Vagina (tissue), 2 donors: ENCODE results near the gene ERC2. TPM values are rescaled to one million over a fixed set of nuclear protein-coding genes. Genes with fewer than 3 reads are reported as not detected.

Source experiments
- DNase-seq, 2 donors: peaks; one replicate each; pipeline ENCODE4 v3.0.0-alpha.2; 2017; ENCODE audit errors: extremely low spot score in 2 of 2
- H3K27ac ChIP-seq: fragments of 200-600 bp; sonication (generic); one replicate; pipeline ENCODE4 v1.5.1; 2019
- H3K27me3 ChIP-seq: fragments of 200-600 bp; sonication (generic); one replicate; pipeline ENCODE4 v1.5.1; 2019
- H3K36me3 ChIP-seq, 2 donors: fragments of 200-600 bp; sonication (generic); one replicate each; pipeline ENCODE4 v1.5.1; 2017 to 2019
- H3K4me1 ChIP-seq: fragments of 200-600 bp; sonication (generic); one replicate; pipeline ENCODE4 v1.5.1; 2019
- H3K4me3 ChIP-seq, 2 donors: fragments of 200-600 bp; sonication (generic); 1 replicate in 1 of 2; 2 replicates in 1 of 2; pipeline ENCODE4 v1.5.1; 2016 to 2019
- H3K9me3 ChIP-seq: fragments of 200-600 bp; sonication (generic); one replicate; pipeline ENCODE4 v1.5.1; 2019
- POLR2A ChIP-seq, 2 donors: fragments of 450-650 bp; IDR thresholded peaks; one replicate each; pipeline ENCODE4 v1.6.1; 2017; ENCODE audit warnings: antibody characterized with exemption in 2 of 2, mild to moderate bottlenecking in 2 of 2, moderate library complexity in 2 of 2
- POLR2AphosphoS5 ChIP-seq, 2 donors: sonication (generic); formaldehyde crosslinking; IDR thresholded peaks; one replicate each; pipeline ENCODE4 v1.9.0; 2017; ENCODE audit warnings: antibody characterized with exemption in 2 of 2, mild to moderate bottlenecking in 2 of 2, low read depth in 1 of 2; ENCODE audit not compliant: insufficient read depth in 1 of 2
- intact Hi-C: fragments of 100-400 bp; cut with DNase I; formaldehyde crosslinking; loops from one replicate; pipeline ENCODE4 v1.15.1; 2023
- total RNA-seq: library from RNA; depleted of rRNA; stranded (reverse); fragments of >200 nt; gene quantifications from one replicate; pipeline ENCODE4 v1.2.3, GENCODE V29; 2016
- TF ChIP-seq, protein P1 (sequence below), 3 experiments: fragments of 450-650 bp in 2 of 3; fragments of 200-600 bp in 1 of 3; sonication (generic) in 1 of 3; IDR thresholded peaks; one replicate each; pipeline ENCODE4 v1.5.1; 2017 to 2019; ENCODE audit warnings: antibody characterized with exemption in 3 of 3, mild to moderate bottlenecking in 2 of 3, moderate library complexity in 2 of 3

ERC2 gene
- total RNA-seq, 1 donor from 2014 or later: 1.2 TPM

DNA sequence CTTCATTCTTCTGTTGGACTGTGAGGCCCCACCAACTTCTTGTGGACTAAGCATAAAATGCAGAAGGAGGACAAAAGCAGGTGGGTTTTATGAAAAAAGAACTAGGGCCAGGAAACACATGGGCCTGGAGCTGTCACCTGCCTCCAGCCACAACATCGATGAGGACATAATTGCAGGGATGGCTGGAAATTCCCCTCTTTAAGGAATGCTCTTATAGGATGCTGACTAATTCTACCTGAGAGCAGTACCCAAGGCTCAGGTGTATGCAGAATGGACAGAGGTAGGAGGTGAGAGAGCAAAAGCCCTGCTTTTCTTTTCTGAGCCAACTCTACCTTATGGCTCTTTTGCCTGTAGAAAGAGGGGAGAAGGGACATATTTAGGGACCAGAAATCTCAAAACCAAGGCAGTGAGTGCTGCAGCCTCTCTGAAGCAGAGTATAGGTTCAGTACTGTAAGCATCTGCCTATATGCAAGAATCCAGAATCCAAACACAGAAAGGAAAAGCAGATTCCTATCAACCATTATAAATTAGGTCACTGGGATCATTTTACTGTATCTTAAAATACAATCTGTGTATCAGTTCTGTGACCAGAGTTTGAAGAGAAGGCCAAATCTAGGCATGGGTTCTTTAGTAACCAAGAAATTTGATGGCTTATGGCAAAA is 775.8 kb downstream of the ERC2 start:
- no peak for DNase-seq
- Histone ChIP-seq H3K36me3 (no peaks in the 10 kb centered on the region), H3K4me1 (no peaks in the 10 kb centered on the region), H3K27me3 (no peaks in the 10 kb centered on the region), H3K9me3 (no peaks in the 10 kb centered on the region), H3K4me3 (no peak overlapping the region), H3K27ac (no peak overlapping the region)
- intact Hi-C loops: no loop called here
- TF ChIP-seq, protein P1, sequence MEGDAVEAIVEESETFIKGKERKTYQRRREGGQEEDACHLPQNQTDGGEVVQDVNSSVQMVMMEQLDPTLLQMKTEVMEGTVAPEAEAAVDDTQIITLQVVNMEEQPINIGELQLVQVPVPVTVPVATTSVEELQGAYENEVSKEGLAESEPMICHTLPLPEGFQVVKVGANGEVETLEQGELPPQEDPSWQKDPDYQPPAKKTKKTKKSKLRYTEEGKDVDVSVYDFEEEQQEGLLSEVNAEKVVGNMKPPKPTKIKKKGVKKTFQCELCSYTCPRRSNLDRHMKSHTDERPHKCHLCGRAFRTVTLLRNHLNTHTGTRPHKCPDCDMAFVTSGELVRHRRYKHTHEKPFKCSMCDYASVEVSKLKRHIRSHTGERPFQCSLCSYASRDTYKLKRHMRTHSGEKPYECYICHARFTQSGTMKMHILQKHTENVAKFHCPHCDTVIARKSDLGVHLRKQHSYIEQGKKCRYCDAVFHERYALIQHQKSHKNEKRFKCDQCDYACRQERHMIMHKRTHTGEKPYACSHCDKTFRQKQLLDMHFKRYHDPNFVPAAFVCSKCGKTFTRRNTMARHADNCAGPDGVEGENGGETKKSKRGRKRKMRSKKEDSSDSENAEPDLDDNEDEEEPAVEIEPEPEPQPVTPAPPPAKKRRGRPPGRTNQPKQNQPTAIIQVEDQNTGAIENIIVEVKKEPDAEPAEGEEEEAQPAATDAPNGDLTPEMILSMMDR (IDR thresholded peaks at IDR 0.05): no peak
- TF ChIP-seq POLR2A (IDR thresholded peaks at IDR 0.05): no peak
- TF ChIP-seq POLR2AphosphoS5 (IDR thresholded peaks at IDR 0.05; ENCODE audit: insufficient read depth in 1 of 2, low read depth in 1 of 2): no peak

DNA sequence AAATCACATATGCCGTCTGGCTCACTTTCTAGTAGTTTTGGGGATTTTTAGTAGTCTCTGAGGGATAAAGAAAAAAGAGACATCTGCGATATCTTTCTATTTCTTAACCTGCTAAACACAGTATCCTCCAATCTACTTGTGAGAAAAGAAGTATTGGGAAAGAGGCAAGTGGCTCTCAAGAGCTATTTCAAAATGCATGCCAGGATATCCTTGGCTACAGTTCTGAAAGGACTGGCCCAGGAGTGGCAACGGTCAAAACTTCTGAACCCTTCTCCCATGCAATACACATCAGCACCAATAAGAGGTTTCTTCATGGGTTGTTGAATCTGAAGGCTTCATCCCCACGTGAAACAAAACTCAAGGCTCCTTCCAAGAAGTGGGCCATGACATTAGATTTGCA is 777.1 kb downstream of the ERC2 start:
- Histone ChIP-seq H3K36me3 (no peaks in the 10 kb centered on the region), H3K27me3 (no peaks in the 10 kb centered on the region), H3K4me3 (no peak overlapping the region), H3K27ac (no peak overlapping the region), H3K4me1 (no peaks in the 10 kb centered on the region), H3K9me3 (no peaks in the 10 kb centered on the region)
- TF ChIP-seq POLR2A (IDR thresholded peaks at IDR 0.05) (no peak), POLR2AphosphoS5 (IDR thresholded peaks at IDR 0.05; ENCODE audit: insufficient read depth in 1 of 2, low read depth in 1 of 2) (no peak)
- TF ChIP-seq, protein P1 (IDR thresholded peaks at IDR 0.05): no peak
- DNase-seq: no peak
- intact Hi-C loops: no loop called here

DNA sequence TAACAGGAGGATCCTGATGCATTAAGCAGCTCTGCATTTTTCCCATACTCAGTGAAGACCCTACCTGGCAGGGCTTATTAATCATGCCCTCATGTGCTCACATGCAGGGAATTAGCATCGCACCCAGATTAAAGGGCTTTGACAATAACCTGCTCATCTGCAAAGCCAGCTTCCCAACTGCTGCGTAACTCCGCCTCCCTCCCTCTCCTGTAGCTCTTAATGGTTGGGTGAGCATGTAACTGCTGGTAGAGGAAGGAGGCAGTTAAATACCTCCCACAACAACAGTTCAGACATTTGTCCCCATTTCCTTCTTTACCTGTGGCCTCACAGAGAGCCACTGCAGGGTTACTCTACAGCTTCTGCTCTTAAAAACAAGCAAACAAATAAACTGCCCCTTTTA is 777.5 kb downstream of the ERC2 start:
- no peaks in the 10 kb centered on the region for H3K9me3 ChIP-seq
- no peaks in the 10 kb centered on the region for H3K27me3 ChIP-seq
- DNase-seq: no peak
- no peak overlapping the region for H3K4me3 ChIP-seq
- H3K4me1 ChIP-seq: no peaks in the 10 kb centered on the region
- H3K36me3 ChIP-seq: no peaks in the 10 kb centered on the region
- intact Hi-C loops: no loop called here
- TF ChIP-seq, protein P1 (IDR thresholded peaks at IDR 0.05): no peak
- no peak for TF ChIP-seq POLR2AphosphoS5 (IDR thresholded peaks at IDR 0.05; ENCODE audit: insufficient read depth in 1 of 2, low read depth in 1 of 2)
- TF ChIP-seq POLR2A (IDR thresholded peaks at IDR 0.05): no peak
- no peak overlapping the region for H3K27ac ChIP-seq

DNA sequence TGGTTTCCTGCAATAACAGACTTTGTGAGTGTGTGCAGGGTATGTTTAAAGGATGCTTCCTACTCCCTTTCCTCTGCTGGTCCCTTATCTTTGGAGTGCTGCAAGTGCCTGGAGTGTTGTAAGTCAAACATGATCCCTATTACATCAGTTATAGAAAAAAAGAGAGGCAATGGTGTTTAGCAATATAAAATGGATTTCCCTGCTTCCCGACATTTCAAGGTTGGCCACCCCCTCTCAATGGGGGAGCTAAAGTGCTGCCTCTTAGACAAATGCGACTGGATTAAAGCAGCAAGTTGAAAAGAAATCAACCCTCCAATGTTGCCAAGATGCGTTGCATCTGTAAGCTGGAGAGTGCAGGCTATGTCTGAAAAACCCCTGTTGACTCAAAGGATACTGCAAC is 778.1 kb downstream of the ERC2 start:
- Histone ChIP-seq H3K9me3 (no peaks in the 10 kb centered on the region), H3K36me3 (no peaks in the 10 kb centered on the region), H3K27ac (no peak overlapping the region), H3K4me3 (no peak overlapping the region), H3K4me1 (no peaks in the 10 kb centered on the region), H3K27me3 (no peaks in the 10 kb centered on the region)
- no peak for DNase-seq
- TF ChIP-seq POLR2A (IDR thresholded peaks at IDR 0.05) (no peak), POLR2AphosphoS5 (IDR thresholded peaks at IDR 0.05; ENCODE audit: insufficient read depth in 1 of 2, low read depth in 1 of 2) (no peak)
- TF ChIP-seq, protein P1 (IDR thresholded peaks at IDR 0.05): no peak
- intact Hi-C loops: no loop called here

DNA sequence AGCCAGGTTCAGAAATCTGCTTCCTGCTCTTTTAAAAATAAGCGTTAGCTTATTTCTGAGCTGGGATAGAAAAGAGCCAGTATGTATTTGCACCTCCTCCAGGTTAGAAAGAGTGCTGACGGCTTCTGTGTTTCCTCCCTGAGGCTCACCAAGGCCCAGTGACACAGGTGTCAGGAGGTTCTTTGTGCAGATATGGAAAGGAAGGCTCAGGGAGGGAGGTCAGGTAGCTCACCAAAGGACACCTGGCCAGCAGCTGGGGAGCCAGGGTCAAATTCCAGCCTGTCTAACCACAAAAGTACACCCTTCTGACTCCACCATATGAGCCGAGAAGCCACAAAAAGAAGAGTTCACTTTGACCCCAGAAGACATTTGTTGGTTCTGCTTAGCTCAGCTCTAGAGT is 780.1 kb downstream of the ERC2 start:
- Histone ChIP-seq H3K4me1 (no peaks in the 10 kb centered on the region), H3K4me3 (no peak overlapping the region), H3K36me3 (no peaks in the 10 kb centered on the region), H3K27me3 (no peaks in the 10 kb centered on the region), H3K27ac (no peak overlapping the region), H3K9me3 (no peaks in the 10 kb centered on the region)
- DNase-seq: no peak
- intact Hi-C loops: no loop called here
- TF ChIP-seq POLR2AphosphoS5 (IDR thresholded peaks at IDR 0.05; ENCODE audit: insufficient read depth in 1 of 2, low read depth in 1 of 2) (no peak), POLR2A (IDR thresholded peaks at IDR 0.05) (no peak)
- TF ChIP-seq, protein P1 (IDR thresholded peaks at IDR 0.05): no peak
